GM19023 (cell line): ENCODE data around the gene BEND3.

ENCODE experiments used
- ATAC-seq: cut with Tn5 transposase; IDR thresholded peaks from one replicate; pipeline ENCODE4 v1.9.1; 2021; ENCODE audit warnings: mild to moderate bottlenecking, moderate library complexity; ENCODE audit not compliant: unreplicated experiment

The BEND3 gene

DNA sequence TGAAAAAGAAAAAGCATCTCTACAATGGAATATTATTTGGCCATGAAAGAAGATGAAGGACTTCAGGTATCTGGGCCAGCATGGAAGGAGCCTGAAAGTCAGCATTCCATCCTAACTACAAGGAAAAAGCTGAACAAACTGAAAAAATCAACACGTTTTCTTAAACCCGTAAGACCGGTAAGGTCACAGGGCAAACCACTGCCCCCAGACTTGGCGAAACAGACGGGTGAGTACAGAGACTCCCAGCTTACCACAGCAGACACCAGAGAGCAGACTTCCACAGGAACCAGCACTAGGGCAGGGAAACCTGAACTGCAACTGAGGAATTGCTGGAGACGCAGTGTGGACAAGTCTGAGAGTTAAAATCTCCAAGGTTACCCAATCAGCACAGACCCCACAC is 31.4 kb downstream of the BEND3 start:
- ATAC-seq = no peak

DNA sequence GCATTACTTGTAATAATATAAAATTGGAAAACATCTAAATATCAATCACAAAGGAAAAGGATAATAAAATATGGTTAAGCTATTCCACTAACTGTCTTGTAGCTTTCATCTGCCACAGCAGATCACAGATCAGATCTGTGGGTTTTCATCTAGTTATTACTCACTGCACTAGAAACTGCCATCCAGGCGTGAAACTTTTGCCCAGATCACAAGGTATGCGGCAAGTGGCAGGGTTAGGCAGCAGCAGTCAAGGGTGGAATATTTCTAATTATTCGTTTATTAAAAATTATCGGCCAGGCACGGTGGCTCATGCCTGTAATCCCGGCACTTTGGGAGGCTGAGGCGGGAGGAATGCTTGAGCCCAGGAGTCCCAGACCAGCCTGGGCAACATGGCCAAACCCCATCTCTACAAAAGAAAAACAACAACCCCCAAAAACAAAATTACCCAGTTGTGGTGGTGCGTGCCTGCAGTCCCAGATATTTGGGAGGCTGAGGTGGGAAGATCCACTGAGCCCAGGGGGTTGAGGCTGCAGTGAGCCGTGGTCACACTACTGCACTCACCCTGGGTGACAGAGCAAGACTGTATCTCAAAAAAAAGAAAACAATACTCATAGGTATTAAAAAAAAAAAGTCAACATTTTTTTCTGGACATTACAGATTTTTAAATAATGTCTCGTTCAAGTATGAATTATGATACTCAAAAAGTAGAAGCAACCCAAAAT is 32.1 kb downstream of the BEND3 start:
- peak; percentile 66 for ATAC-seq

DNA sequence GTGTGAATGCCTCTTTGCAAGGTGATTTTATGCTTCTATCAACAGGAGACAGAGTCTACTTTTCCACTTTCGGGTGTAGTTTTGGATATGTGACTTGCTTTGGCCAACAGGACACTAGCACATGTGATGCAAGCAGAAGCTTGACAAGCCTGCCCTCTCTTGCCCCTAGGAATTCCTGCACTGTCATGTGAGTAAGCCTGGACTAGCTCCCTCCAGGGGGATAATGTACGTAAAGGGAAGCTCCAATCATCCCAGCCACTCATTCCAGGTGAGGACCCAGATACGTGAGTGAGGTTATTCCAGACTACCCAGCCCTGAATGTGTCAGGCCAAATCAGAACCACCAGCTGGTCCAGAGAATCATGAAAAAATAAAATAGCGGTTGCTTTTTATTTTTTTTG is 33.3 kb downstream of the BEND3 start:
- ATAC-seq = no peak

DNA sequence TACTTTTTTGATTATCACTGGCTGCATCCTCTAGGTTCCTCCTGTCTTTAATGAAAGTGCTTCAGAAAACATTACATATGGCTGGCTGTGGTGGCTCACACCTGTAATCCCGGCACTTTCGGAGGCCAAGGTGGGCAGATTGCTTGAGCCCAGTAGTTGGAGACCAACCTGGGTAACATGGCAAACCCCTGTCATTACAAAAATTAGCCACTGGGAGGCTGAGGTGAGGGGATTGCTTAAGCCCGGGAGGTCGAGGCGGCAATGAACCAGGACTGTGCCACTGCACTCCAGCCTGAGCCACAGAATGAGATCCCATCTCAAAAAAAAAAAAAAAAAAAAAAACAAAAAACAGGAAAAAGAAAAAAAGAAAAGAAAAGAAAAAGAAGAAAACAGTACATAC is 35.3 kb downstream of the BEND3 start:
- no peak for ATAC-seq

DNA sequence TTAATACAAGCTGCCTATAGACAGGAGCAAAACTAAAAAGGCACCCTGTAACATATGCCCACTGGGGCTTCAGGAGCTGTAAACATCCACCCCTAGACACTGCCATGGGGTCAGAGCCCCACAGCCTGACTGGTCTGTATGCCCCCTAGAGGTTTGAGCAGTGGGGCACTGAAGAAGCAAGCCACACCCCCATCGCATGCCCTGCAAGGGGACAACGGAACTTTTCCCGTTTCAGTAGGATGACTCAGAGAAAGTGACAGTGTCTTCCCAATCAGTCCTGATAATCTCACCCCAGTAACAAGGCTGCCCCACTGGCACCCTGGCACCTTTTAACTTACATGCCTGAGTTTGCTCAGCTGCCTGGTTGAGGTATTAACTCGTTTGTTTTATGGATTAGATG is 35.9 kb downstream of the BEND3 start:
- ATAC-seq = no peak

DNA sequence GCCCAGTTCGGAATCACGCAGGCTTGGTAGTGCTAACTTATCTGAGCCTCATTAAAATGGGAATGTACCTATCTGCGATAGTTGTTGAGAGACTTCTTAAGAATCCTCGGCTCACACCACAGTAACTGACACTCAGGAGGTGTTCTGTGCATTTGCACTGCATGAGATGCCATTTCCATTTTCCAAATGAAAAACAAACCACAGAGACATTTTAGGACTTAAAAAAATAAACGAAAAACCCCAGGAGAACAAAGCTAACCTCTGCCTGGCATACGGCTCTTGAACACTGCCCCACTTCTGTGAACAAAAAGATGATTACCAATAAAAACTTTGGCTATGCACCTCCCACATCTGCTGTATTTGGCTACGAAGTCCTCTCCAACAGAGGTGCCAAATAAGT is 37.6 kb downstream of the BEND3 start:
- ATAC-seq = no peak

DNA sequence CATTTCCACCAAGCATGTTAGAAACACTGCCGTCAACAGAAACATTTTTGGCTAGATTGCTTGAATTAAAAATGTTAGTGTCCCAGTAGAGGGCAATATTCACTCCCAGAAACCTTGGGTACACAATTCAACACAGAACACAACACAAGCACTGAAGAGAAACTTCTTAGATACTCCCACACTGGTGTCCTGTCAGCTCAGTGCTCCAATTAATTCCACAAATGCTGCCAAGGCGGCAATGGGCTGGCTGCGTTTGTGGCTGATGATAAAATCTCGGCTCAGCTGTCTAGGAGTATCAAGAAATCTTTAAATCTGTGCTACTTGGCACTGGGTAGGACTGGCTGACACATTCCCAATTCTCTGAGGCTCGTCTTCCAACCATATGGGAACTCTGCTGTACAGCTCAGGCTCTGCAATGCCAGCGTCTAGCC is 39.3 kb downstream of the BEND3 start:
- no peak for ATAC-seq

DNA sequence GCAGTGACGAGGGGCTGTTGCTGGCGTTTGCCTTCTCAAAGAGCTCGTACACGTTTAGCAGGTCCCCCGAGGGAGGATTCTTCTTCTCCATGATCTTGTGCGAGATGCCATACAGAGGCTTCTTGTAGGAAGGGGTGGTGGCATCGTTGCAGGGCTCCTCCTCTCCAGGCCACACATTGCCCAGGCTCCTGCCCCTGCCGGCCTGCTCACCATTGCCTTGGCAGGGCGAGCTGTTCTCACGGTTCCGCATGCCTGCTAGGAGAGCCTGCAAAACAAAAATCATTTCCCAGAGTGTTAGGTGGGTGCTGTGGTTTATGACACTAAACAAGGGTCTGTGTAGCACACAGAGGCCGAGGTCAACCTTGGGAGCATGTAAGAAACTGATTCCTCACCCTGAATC is 44.6 kb downstream of the BEND3 start:
- no peak for ATAC-seq

DNA sequence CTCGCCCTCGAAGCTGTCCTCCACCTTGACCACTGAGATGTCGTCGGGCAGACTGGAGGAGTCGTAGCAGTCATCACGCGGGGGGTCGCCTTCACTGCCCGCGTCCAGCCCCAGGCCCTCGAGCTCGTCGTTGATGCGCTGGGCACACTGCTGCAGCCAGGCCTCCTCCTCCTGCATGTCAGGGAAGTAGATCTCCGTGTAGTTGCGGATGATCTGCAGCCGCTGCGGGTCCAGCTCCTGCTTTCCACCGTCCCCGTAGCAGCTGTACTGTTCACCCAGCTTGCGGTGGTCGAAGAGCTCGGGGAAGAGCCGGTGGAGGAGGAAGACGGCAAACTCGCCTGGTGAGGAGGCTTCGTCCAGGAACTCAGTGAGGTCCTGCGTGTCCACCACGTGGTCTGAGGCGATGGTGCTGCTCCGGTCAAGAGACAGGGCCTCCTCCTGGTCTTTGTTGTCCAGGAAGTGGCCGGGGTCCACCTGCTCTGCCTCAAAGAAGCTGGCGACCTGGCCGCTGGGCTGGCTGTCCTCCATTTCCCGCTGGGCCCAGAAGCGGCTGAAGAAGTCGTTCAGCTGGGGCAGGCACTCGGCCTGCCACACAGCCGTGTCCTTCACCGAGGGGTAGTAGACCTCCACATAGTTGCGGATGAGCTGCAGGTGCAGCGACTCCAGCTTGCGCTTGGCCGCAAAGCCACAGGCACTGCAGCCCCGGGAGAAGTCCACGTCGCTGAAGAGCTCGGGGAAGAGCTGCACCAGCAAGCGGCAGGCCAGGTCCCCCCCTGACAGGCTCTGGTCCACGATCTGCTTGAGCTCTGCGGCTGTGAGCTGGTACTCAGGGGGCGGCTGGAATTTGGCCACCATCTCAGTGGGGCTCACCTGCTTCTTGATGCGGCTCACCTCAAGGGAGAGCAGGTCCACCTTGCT is 45.4 kb downstream of the BEND3 start:
- no peak for ATAC-seq

DNA sequence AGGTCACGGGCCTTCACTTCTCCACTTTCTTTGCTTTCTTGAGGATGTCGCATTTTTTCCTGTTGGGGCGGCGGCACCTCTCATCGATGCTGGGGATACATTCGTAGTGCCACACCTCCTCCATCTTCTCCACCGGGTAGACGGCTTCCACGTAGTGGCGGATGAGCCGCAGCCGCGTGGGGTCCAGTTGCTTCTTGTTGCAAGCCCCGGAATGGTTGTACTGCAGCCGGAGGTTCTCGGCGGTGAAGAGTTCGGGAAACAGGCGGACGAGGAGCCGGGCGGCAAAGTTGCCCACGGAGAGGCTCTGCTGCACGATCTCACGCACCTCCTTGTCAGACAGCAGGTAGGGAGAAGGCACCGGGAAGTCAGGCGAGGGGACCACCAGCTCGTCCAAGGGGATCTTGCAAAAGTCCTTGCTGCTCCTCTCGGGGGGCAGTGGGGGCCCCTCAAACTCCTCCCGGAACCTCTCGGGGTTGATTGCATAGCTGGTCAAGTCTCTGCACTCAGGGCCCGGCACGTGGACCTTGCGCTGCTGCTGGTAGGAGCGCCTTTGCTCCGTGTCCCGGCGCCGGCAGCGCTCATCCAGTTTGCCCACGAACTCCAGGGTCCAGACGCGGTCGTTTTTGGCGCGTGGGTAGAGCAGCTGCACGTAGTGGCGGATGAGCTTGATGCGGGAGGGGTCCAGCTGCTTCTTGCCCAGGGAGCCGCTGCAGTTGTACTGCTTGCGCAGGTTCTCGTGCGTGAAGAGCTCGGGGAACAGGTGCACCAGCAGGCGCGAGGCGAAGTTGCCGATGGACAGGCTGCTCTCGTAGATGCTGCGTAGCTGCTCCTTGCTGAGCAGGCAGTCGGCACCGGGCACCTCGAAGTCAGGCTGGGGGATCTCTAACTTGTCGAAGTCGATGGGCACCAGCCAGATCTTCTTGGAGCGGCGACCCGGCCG is 46.4 kb downstream of the BEND3 start:
- no peak for ATAC-seq

DNA sequence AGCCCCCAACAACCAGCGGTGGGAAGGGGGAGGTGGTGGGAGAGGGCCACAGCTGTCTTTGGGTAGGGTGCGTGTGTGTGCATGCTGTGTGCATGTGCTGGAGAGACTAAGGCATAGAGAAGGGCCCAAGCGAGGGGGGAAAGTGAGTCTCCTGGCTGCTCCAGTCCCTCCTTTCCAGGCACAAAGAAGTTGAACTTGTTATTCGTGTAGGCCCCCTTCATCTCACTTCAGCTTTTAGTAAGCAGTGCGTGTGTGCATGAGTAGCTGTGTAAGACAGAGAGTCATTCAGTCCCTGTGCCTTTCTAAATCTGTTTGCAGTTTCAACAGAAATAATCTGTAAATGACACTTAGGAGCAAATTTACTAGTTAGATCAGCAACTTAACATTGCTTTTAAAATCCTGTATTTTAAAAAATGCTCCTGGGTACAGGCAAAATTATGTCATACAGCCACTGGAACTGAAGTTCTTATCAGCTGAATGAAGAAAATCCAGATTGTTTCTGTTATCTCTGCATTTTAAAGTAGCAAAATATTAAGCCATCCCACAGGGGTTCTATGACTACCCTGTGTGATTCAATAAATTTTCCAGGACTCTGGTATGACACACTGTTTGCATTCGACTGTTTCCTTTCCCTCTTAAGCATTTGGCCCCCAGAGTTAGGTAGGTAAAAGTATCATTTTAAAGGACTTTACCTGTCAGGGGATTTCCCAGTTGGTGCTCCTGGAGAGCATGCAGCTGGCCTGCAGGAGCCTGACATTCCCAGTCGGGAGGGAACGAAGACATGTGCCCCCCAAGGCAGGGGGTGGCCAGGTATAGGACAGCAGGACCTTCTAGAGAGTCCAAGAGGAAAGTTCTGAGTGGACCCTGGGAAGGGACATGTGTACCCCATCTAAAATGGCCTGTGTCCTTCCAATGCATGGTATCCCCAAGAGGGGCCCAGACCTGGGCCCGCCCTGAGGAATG is 48.3 kb downstream of the BEND3 start:
- ATAC-seq = no peak

DNA sequence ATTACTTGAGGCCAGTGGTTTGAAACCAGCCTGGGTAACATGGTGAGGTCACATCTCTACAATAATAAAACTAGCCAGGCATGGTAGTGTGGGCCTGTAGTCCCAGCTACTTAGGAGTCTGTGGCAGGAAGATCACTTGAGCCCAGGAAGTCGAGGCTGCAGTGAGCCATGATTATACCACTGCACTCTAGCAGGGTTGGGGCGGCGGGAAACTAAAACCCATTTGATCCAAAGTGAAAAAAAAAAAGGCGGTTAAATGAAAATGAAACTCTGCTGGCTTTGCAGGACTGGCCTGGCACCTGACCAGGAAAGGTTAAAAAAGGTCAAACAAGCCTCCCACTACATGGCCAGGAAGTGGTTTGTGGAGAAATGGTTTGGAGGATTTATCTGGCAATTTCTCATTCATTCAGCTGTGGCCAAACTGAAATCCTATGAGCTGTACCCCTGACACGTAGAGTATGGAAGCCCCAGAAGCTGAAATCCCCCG is 50.7 kb downstream of the BEND3 start:
- no peak for ATAC-seq

DNA sequence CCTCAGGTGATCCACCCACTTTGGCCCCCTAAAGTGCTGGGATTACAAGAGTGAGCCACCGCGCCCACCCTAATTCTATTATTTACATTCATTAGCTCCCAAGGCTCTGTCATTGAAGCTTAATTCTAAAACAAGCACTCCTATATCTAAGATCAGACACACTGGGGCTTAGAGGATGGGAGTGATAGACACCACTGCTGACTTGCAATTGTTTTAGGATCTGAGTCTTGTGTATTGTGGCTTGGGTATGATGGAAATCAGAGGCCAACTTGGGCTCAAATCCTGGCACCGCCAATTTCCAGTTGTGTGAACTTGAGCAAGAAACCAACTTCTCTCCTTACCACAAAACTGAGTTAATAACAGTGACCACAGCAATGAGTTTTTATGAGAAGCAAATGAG is 52.6 kb downstream of the BEND3 start:
- ATAC-seq = no peak

DNA sequence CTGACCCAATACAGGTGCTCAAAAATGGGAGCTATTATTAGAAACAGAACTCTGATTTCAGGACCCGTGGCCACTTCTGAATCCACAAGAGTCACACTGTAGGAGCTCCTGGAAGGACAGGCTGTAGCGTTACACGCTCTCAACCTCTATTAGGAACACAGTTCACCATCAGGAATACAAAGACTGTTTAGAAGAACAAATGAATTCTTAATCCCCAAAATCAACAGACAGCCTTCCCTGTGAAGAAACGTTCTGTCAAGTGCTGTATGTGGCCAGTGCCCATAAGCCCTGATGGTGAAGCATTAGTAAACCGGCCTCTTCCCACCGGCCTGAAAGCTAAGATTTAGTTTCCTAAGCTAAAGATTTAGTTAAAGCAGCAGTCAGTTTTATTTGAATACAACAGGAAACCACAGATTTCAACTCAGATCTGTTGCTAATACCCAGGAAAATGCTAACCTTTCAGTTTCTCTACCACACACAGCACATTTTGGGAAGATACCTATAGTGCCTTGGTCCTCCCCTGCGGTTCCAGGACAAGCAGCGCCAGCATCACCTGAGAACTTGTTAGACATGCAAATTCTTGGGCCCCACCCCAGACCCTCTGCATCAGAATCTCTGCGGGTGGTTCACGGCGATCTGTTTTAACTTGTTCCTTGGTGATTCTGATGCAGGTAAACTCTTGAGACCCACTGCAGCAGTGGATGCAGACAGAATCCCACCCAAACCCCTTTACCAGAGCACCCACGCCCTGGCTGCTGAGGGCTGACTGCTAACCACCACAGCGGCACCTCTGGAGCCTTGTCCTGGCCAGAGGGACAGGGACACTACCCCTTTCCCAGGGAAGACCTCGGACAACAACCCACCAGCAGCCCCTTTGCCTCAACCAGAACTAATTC is 53.9 kb downstream of the BEND3 start:
- no peak for ATAC-seq

DNA sequence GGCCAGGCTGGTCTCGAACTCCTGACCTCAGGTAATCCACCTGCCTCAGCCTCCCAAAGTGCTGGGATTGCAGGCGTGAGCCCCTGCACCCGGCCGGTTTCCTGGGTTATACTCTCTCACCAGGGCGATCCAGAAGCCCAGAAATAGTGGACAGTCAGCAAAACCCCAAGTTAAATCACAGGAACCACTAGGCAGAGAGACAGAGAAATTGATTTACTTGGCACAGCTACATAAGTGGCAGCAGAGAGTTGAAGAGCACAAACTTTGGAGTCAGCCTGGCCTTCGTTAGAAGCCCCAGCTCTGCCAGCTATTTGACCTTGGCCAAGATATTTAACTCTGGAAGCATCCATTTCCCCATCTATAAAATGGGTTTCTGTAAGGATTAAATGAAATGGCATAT is 54.6 kb downstream of the BEND3 start:
- no peak for ATAC-seq

DNA sequence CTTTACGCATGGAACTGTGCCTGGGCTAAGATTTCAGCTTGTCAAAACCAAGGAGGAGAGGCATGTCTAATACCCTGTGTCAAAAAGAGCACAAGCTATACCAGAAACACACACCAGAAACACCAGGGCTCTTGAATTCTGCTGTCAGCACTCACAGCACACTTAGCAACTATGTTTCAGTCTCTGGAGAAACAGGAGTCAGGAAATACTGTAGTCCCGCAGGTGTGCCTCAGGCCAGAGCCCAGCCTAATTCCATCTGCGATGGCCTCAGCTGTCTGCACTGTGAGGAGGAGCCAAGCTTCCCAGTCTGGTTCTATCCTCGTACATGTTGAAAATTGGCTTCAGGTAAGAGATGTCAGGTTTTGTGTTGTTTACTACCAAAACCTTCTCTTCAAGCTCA is 55.7 kb downstream of the BEND3 start:
- no peak for ATAC-seq

DNA sequence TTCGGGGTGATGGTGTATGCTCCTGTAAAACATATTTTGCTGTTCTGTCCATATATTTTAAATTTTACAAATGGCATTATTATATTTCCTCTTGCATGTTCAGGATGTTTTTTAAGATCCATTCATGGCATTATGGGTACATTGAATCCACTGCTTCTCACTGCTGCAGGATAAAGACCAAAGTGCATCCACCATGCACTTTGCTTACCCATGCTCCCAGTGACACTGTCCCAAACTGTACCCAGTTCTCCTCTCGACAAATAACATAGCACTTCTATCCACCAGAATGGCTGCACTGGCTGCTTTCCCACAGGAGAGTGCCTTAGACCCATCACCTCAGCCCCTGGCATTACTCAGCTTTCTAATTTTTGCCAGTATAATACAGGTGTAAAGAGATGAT is 57.6 kb downstream of the BEND3 start:
- no peak for ATAC-seq

DNA sequence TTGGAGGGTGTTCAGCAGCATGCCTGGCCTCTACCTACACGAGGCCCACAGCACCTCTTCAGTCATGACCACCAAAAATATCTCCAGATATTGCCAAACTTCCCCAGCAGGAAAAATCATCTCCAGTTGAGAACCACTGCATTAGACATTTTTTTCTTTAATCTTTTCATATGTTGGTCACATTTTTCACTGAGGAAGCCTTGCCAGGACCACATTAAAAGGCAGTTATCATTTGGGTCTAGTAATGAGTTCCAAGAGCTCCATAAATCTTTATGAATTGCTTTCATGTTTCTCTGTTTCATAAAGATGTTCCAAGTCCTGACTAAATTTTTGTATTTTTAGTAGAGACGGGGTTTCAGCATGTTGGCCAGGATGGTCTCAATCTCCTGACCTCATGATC is 58.5 kb downstream of the BEND3 start:
- ATAC-seq = no peak

DNA sequence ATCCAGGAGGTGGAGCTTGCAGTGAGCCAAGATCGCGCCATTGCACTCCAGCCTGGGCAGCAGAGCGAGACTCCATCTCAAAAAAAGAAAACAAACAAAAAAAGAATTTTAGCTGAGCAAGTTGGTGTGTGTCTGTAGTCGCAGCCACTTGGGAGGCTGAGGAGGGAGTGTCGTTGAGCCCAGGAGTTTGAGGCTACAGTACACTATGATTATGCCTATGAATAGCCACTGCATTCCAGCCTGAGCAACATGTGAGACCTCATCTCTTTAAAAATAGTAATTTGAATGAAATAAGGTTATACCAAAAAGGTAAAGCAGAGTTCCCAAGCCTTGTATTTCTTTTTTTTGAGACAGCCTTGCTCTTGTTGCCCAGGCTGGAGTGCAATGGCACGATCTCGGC is 67.5 kb downstream of the BEND3 start:
- no peak for ATAC-seq
